Fibroblast of villous mesenchyme (primary cell): Measurements from ENCODE around the gene ANKH. TPM values are rescaled to one million over a fixed set of nuclear protein-coding genes. Genes with fewer than 3 reads are reported as not detected.

Experiments
- DNase-seq: peaks from one replicate; pipeline ENCODE4 v3.0.0-alpha.2; 2010; ENCODE audit warnings: low read depth
- H3K4me3 ChIP-seq: 2 replicates; pipeline ENCODE4 v1.5.1; 2011; ENCODE audit warnings: low read depth, mild to moderate bottlenecking, low read length
- CTCF ChIP-seq: IDR thresholded peaks from 2 replicates; pipeline ENCODE4 v1.5.1; 2012; ENCODE audit warnings: low read depth, mild to moderate bottlenecking, low read length; ENCODE audit not compliant: insufficient read depth
- small RNA-seq: library from RNA; depleted of rRNA; stranded (forward); fragments of <200 nt; gene quantifications from one replicate; pipeline ENCODE3, GENCODE V24; 2012
- total RNA-seq: library from RNA; depleted of rRNA; stranded (reverse); fragments of >200 nt; gene quantifications from 2 replicates; pipeline ENCODE4 v1.2.3, GENCODE V29; 2012

Gene ANKH
- total RNA-seq, 1 donor = 8.2 TPM

- peak overlapping the region; percentile 83 for H3K4me3 ChIP-seq
- DNase-seq = no peak
- no peak for TF ChIP-seq CTCF
Observed at GRCh38 chr5:14663734-14664269, 207.8 kb downstream of the ANKH start.

GRCh38 chr5:14662721-14663260 lies 208.8 kb downstream of the ANKH start:
- no peak for DNase-seq
- no peak overlapping the region for H3K4me3 ChIP-seq
- TF ChIP-seq CTCF = no peak

GRCh38 chr5:14660833-14661232 lies 210.7 kb downstream of the ANKH start:
- TF ChIP-seq CTCF = no peak
- H3K4me3 ChIP-seq = no peak overlapping the region
- DNase-seq = no peak

GRCh38 chr5:14659821-14660607 lies 211.6 kb downstream of the ANKH start:
- no peak for TF ChIP-seq CTCF
- DNase-seq = peak; percentile 42
- H3K4me3 ChIP-seq = no peak overlapping the region

GRCh38 chr5:14656898-14657297 lies 214.7 kb downstream of the ANKH start:
- no peak overlapping the region for H3K4me3 ChIP-seq
- no peak for DNase-seq
- no peak for TF ChIP-seq CTCF

- no peak for TF ChIP-seq CTCF
- no peak for DNase-seq
Observed at GRCh38 chr5:14655146-14655741, 216.3 kb downstream of the ANKH start.

More at GRCh38 chr5:14655146-14655741, 216.3 kb downstream of the ANKH start:
- no peak overlapping the region for H3K4me3 ChIP-seq

Small RNA genes lying within 50 kb of the gene (small RNA-seq; reads per million reads assigned to genes)
- gene HNRNPKP5 (not detected), gene MIR4637 (not detected)

Other genes with a start within 250 kb of the ANKH start
- gene OTULIN, start 207.1 kb downstream of the ANKH start, total RNA-seq = 17.1 and 31.1 TPM in 2 replicates